HG03097 (cell line): ENCODE data around the gene VWA5A.
"Not testable (repeated sequence)": the region's sequence is repeated elsewhere in the genome, so short reads cannot be mapped to it uniquely, and the experiment has no call there.

Source experiments
- ATAC-seq: cut with Tn5 transposase; IDR thresholded peaks from one replicate; pipeline ENCODE4 v1.9.1; 2021; ENCODE audit not compliant: unreplicated experiment, low FRiP score

The VWA5A gene

GRCh38 chr11:124093330-124093729 is 21.9 kb upstream of the VWA5A start:
- no peak for ATAC-seq

DNA sequence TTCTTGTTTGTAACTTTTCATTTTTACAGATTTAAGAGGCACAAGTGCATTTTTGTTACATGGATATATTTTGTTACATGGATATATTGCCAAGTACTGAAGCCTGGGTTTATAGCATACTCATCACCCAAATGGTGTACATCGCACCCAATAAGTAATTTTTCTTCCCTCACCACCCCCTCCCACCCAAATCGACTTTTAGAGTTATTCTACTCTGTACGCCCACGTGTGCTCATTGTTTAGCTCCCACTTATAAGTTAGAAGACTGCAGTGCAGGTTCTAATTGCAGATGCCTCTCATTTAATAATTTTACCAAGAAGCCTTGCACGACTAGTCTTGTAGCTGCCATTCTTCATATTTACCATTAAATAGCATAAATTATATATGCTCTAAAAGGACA is 20.5 kb upstream of the VWA5A start:
- no peak for ATAC-seq

DNA sequence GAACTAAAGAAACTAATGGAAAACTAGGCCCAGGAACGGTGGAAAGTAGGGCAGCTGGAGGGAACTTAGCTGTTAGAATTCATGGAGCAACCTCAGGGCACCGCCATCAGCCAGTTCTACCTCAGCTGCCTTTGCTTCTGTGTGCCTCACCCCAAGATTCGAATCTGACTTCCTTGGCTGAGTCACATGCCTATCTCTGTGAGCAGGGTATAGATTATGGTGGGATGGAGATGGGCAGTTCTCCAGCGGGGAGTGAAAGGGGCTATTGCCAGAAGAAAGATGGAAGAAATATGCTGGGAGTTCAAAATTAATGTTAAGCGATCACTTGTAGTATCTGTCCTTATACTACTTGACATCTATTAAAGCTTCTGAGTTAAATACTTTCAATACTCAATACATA is 18.9 kb upstream of the VWA5A start:
- ATAC-seq, result no peak

- no peak for ATAC-seq
Observed at GRCh38 chr11:124098141-124098540, 17.1 kb upstream of the VWA5A start.

- ATAC-seq, result no peak
Observed at GRCh38 chr11:124101737-124102136, 13.5 kb upstream of the VWA5A start.

GRCh38 chr11:124108156-124108555 is 7.1 kb upstream of the VWA5A start:
- no peak for ATAC-seq

- ATAC-seq, result no peak
Observed at GRCh38 chr11:124109377-124109776, 5.9 kb upstream of the VWA5A start.

GRCh38 chr11:124110201-124110600 is 5.0 kb upstream of the VWA5A start:
- no peak for ATAC-seq

- no peak for ATAC-seq
Observed at GRCh38 chr11:124113890-124114289, 1.4 kb upstream of the VWA5A start.

DNA sequence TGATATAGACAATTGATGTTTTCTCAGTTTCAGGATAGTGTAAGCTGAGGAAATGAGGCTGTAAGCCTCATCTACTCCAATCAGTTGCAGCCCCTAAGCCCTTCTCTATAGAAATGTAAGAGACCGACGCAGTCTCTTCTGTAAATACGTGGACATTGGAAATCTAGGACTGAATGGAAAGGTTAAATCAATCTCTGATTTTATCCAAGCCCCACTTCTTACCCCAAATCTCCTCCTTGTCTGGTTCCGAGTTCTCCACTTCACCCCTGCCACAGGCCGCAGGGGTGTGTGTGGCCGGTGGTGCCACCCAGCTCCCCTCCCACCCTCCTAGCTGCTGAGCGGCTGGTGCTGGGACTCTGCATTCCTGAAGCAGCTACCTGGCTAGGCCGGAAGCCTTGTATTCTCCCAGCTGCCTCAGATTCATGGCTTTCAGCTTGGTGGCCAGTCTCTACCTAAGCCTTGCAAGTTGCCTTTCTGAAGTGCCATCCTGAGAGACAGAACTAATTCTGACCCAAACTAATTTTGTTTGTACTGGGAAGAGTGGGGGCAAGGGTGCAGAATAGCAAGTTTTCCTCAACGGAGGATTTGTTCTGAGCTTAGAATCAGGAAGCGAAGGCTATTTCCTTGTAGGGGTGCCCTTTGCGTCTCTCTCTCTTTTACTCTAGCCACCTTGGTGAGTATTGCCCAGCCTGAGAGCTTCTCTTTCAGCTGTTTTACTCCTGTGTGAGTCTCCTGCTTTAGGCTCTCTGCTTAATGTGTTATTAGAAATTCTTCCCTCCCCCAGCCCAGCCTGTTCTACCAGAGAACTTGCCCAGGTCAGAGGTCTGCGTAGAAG is 749 bp downstream of the VWA5A start:
- ATAC-seq, result no peak

GRCh38 chr11:124119103-124119502 is 3.9 kb downstream of the VWA5A start:
- no peak for ATAC-seq

GRCh38 chr11:124120891-124121290 is 5.6 kb downstream of the VWA5A start:
- no peak for ATAC-seq

- no peak for ATAC-seq
Observed at GRCh38 chr11:124122123-124122522, 6.9 kb downstream of the VWA5A start.

GRCh38 chr11:124123622-124124021 is 8.4 kb downstream of the VWA5A start:
- ATAC-seq, result no peak

- not testable (repeated sequence) for ATAC-seq
Observed at GRCh38 chr11:124127134-124127533, 11.9 kb downstream of the VWA5A start.

GRCh38 chr11:124143034-124143433 is 27.8 kb downstream of the VWA5A start:
- ATAC-seq, result no peak

DNA sequence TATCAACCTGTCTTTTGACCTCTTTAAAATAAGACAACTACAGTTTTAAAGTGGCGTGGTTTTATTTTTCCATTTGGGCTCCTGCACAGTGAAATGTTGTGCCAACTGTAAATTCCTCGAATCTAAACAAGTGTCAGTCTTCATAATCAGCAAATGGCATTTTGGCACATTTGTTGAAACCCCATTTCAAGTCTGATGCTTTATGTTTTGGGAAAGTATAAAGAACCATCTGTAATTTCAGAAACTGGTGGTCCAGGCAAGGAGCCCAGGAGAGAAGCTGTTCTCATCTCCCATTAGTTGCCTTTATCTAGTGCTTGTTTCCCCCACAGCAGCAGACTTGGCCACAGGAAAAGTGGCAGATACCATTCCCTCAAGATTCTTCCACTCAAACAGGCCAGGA is 32.7 kb downstream of the VWA5A start:
- ATAC-seq, result no peak

DNA sequence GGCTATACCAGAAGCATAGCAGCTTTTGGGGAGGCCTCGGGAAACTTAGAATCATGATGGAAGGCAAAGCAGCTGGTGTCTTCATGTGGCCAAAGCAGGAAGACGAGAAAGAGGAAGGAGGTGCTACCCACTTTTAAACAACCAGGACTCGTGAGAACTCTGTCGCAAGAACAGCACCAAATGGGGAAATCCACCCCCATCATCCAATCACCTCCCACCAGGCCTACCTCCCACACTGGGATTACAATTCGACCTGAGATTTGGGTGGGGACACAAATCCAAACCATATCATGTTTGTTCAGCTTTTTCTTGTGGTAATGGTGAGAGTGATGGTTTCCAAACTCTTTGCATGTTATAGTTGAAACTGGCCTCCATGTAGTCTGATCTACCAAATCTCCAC is 35.4 kb downstream of the VWA5A start:
- ATAC-seq, result no peak

DNA sequence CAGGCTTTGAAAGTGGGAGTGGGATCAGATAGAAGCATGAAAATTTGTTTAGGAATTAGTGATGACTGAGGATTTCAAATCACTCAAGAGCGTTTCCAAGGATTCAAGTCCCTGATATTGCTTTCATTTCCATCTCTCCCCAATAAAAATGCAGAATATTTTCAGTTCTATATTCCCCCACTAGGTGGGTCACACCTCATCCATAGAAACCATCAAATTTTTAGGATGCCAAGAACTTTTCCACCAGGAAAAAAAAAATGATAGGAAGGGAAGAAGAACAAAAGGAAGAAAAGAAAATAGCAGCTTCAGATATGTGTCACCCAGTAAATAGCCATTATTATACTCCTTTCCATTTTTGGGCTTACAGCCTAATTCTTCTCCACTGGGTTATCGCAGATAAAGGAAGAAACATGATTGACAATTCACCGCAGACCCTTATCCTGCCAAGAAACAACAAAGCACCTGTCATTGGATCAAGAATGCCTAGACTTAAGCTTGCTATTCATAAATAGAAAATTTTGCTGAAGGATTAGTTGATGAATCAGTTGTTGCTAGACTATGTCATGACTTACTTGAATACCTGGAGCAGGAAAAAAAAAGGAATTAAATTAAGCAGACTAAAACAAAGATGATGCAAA is 37.6 kb downstream of the VWA5A start:
- no peak for ATAC-seq

- no peak for ATAC-seq
Observed at GRCh38 chr11:124153821-124154220, 38.6 kb downstream of the VWA5A start.

GRCh38 chr11:124159481-124159880 is 44.2 kb downstream of the VWA5A start:
- ATAC-seq, result no peak

DNA sequence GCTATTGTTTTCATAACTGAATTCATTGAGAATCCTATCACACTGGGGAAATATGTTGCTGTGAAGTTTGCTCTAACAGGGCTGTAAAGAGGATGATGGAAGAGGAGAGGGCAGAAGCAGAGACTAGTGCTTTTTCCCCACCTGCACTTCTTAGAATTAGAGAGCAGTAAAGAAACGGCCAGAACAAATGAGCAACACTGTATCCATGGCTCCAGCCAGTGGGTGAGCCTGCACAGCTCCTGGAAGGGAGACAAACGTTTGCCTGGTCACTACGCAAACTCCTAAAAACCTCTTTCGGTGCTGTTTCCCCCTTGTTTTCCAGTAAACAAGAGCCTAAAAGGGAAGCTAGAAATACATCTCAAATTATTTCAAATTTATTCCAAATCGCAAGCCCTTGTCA is 45.7 kb downstream of the VWA5A start:
- no peak for ATAC-seq
